Naive thymus-derived CD8-positive, alpha-beta T cell (primary cell): ENCODE data around the gene PRR27. TPM values are rescaled to one million over a fixed set of nuclear protein-coding genes. Genes with fewer than 3 reads are reported as not detected.

ENCODE experiments used
- polyA plus RNA-seq, 3 donors: library from polyadenylated mRNA; unstranded; fragments of 300-500 nt; fragmentation: Illumina TruSeq; gene quantifications; one replicate each; pipeline ENCODE4 v1.2.3, GENCODE V29; 2021
- total RNA-seq, 8 experiments: library from RNA in 2 of 8; stranded (reverse) in 2 of 8; gene quantifications; one replicate each; pipeline ENCODE4 v1.2.3 and lab custom pipeline; 2021 to 2026

PRR27 gene
- total and polyA plus RNA-seq, 5 experiments from 2014 or later = not detected

Other genes starting within 250 kb of the PRR27 start
- not detected for gene CSN1S1, start 223.2 kb upstream of the PRR27 start, total RNA-seq
- gene CSN1S1, start 223.2 kb upstream of the PRR27 start, polyA plus RNA-seq = not detected
- not detected for gene CSN2, start 188.5 kb upstream of the PRR27 start, total RNA-seq
- gene CSN2, start 188.5 kb upstream of the PRR27 start, polyA plus RNA-seq = not detected
- not detected for gene STATH, start 158.3 kb upstream of the PRR27 start, total RNA-seq
- gene STATH, start 158.3 kb upstream of the PRR27 start, polyA plus RNA-seq = not detected
- gene HTN3, start 125.8 kb upstream of the PRR27 start, total RNA-seq = not detected
- gene HTN3, start 125.8 kb upstream of the PRR27 start, polyA plus RNA-seq = not detected
- gene HTN1, start 103.8 kb upstream of the PRR27 start, total RNA-seq = not detected
- not detected for gene HTN1, start 103.8 kb upstream of the PRR27 start, polyA plus RNA-seq
- gene ODAM, start 41.5 kb downstream of the PRR27 start, total RNA-seq = not detected
- gene ODAM, start 41.5 kb downstream of the PRR27 start, polyA plus RNA-seq = not detected
- gene FDCSP, start 71.9 kb downstream of the PRR27 start, total RNA-seq = not detected
- gene FDCSP, start 71.9 kb downstream of the PRR27 start, polyA plus RNA-seq = not detected
- not detected for gene CSN3, start 88.4 kb downstream of the PRR27 start, total RNA-seq
- gene CSN3, start 88.4 kb downstream of the PRR27 start, polyA plus RNA-seq = not detected
- not detected for gene CABS1, start 180.7 kb downstream of the PRR27 start, total RNA-seq
- gene CABS1, start 180.7 kb downstream of the PRR27 start, polyA plus RNA-seq = not detected
- gene SMR3A, start 206.5 kb downstream of the PRR27 start, total RNA-seq = not detected
- gene SMR3A, start 206.5 kb downstream of the PRR27 start, polyA plus RNA-seq = not detected
- not detected for gene SMR3B, start 228.9 kb downstream of the PRR27 start, total RNA-seq
- gene SMR3B, start 228.9 kb downstream of the PRR27 start, polyA plus RNA-seq = not detected
- not detected for gene OPRPN, start 243.7 kb downstream of the PRR27 start, total RNA-seq
- not detected for gene OPRPN, start 243.7 kb downstream of the PRR27 start, polyA plus RNA-seq